ENCODE results near the gene TBCD. TPM values are rescaled to one million over a fixed set of nuclear protein-coding genes. Genes with fewer than 3 reads are reported as not detected.

TBCD gene
- total RNA-seq, 6 experiments from 2014 or later: 47.3 to 67.6 (median 62.5) TPM

DNA sequence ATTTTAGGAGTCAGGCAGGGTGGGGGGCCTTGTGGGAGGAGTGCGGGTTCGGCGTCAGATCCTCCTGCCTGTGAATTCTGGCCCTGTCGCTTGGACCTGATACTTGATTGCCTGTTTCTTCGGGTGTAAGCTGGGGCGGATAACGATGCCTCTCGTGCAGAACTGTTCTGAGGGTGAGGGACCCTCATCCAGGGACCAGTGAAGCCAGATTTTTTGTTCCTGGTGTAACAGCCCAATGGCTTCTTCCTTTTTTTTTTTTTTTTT is 1.3 kb downstream of the TBCD start:
- TF ChIP-seq, protein P1, sequence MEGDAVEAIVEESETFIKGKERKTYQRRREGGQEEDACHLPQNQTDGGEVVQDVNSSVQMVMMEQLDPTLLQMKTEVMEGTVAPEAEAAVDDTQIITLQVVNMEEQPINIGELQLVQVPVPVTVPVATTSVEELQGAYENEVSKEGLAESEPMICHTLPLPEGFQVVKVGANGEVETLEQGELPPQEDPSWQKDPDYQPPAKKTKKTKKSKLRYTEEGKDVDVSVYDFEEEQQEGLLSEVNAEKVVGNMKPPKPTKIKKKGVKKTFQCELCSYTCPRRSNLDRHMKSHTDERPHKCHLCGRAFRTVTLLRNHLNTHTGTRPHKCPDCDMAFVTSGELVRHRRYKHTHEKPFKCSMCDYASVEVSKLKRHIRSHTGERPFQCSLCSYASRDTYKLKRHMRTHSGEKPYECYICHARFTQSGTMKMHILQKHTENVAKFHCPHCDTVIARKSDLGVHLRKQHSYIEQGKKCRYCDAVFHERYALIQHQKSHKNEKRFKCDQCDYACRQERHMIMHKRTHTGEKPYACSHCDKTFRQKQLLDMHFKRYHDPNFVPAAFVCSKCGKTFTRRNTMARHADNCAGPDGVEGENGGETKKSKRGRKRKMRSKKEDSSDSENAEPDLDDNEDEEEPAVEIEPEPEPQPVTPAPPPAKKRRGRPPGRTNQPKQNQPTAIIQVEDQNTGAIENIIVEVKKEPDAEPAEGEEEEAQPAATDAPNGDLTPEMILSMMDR (IDR thresholded peaks at IDR 0.05): no peak
- H3K4me1 Mint-ChIP-seq (ENCODE audit: low read depth): peaks cover 21% of the 10 kb centered on the region
- DNase-seq: no peak
- H3K4me3 Mint-ChIP-seq: peak overlapping the region; percentile 92
- no peaks in the 10 kb centered on the region; the same call in 1 of the 2 replicates for H3K27me3 Mint-ChIP-seq (ENCODE audit: insufficient read depth)
- peaks cover 5% of the 10 kb centered on the region; the same call in 1 of the 2 replicates for H3K36me3 Mint-ChIP-seq (ENCODE audit: low read depth)
- H3K27ac Mint-ChIP-seq: no peak overlapping the region
- H3K9me3 Mint-ChIP-seq: no peaks in the 10 kb centered on the region

DNA sequence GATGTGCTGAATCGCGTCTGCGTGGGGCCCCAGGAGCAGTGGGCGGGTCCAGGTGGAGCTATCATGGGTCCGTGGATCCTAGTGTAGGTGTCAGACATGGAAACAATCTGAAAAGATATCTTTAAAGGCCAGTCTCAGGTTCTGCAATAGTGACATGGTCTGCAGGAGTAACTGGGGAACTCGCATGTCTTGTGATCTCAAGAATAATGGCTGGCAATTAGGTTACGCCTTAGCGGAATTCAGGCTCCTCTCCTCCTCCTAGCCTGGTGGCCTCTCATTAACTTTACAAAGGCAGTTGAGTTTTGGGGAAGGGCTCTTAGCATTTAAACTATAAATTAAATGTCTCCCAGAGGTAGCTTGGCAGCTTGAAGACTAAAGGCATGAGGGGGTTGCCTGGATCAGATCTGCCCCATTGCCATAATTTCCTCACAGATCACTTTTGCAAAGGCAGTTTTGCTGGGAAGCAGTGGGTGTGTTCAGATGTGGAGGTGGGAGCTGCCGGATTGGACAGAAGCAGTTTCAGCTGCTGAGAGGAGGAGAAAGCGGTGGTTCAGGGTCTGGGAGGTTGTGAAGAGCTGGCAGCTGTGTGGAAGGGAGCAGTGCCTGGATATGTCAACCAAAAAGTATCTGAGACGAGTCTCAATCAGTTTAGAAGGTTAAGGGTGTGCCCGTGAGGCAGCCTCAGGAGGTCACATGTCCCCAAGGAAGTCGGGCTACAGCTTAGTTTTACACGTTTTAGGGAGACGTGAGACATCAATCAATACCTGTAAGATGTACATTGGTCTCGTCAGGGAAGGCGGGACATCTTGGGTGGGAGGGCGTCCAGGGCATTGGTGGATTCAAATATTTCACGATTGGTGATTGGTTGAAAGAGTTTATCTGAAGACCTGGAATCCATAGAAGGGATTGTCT is 2.7 kb downstream of the TBCD start:
- Mint-ChIP-seq H3K36me3 (ENCODE audit: low read depth) (no peaks in the 10 kb centered on the region), H3K4me3 (no peak overlapping the region; the same call in 1 of the 2 replicates), H3K4me1 (ENCODE audit: low read depth) (peaks cover 21% of the 10 kb centered on the region), H3K9me3 (no peaks in the 10 kb centered on the region), H3K27ac (peak overlapping the region; percentile 16; the same call in 1 of the 2 replicates), H3K27me3 (ENCODE audit: insufficient read depth) (no peaks in the 10 kb centered on the region; the same call in 1 of the 2 replicates)
- TF ChIP-seq, protein P1 (IDR thresholded peaks at IDR 0.05): no peak
- no peak for DNase-seq

DNA sequence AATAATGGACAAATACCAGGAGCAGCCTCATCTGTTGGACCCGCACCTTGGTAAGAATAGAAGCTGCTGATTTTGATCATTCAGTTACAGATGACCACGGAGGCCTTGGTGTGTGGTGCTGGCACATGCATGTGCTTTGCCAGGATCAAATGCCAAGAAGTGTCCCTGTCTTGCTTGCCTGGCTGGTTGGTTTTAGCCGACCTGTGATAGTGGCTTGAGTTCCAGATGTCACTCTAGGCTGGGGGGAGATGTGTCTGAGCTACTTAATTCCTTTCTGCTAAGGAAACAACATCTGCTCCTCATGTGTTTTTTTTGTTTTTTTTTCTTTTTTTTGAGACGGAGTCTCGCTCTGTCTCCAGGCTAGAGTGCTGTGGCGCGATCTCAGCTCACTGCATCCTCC is 4.3 kb downstream of the TBCD start:
- H3K9me3 Mint-ChIP-seq: no peaks in the 10 kb centered on the region
- TF ChIP-seq, protein P1 (IDR thresholded peaks at IDR 0.05): no peak
- no peak overlapping the region for H3K27ac Mint-ChIP-seq
- H3K4me1 Mint-ChIP-seq (ENCODE audit: low read depth): peaks cover 21% of the 10 kb centered on the region
- DNase-seq: no peak
- H3K4me3 Mint-ChIP-seq: no peak overlapping the region
- H3K36me3 Mint-ChIP-seq (ENCODE audit: low read depth): peaks cover 4% of the 10 kb centered on the region; the same call in 1 of the 2 replicates
- H3K27me3 Mint-ChIP-seq (ENCODE audit: insufficient read depth): no peaks in the 10 kb centered on the region; the same call in 1 of the 2 replicates

DNA sequence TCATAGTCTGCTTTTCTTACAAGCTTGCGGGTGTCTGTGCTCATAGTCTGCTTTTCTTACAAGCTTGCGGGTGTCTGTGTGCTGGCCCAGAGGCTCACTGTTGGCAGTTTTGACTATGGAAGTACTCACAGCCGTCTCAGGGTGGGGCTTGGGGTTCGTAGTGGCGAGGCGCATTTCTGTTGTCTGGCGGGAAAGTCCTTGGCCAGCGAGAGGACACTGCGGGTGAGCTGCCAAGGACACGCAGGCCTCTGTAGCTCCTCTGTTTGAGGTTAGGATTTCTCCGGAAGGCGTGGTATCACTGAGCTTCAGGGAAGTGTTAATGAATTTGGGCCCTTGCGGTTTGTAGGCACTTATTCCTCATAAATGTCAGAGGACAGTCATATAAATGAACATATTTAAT is 13.5 kb downstream of the TBCD start:
- Mint-ChIP-seq H3K36me3 (ENCODE audit: low read depth) (peaks cover 24% of the 10 kb centered on the region; the same call in 1 of the 2 replicates), H3K4me1 (ENCODE audit: low read depth) (no peaks in the 10 kb centered on the region), H3K27ac (no peak overlapping the region), H3K27me3 (ENCODE audit: insufficient read depth) (no peaks in the 10 kb centered on the region), H3K4me3 (no peak overlapping the region), H3K9me3 (no peaks in the 10 kb centered on the region)
- TF ChIP-seq, protein P1 (IDR thresholded peaks at IDR 0.05): no peak
- DNase-seq: no peak

DNA sequence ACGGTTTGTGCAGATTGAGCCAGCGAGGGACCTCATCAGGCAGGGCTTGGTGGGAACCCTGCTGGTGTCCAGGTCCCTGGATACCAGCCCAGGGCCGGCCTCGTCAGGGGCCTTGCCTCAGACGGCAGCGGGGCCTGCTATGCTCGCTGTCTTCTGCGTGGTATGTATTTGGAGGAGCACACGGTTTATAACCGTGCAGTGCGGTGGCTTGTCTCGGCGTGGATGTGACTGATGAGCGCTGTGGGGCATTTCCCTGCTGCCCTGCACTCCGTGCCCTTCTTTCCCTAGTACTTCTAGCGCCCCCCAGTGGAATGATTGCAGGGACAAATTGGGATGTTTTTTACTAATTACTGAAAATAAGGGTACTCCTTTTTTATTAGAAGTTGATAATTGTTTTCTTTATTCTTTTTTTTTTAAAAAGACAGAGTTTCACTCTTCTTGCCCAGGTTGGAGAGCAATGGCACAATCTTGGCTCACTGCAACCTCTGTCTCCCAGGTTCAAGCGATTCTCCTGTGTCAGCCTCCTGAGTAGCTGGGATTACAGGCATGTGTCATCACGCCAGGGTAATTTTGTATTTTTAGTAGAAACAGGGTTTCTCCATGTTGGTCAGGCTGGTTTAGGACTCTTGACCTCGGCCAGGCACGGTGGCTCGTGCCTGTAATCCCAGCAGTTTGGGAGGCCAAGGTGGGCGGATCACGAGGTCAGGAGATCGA is 15.3 kb downstream of the TBCD start:
- DNase-seq: no peak
- Mint-ChIP-seq H3K4me1 (ENCODE audit: low read depth) (peaks cover 6% of the 10 kb centered on the region), H3K4me3 (no peak overlapping the region), H3K27me3 (ENCODE audit: insufficient read depth) (no peaks in the 10 kb centered on the region), H3K27ac (no peak overlapping the region), H3K36me3 (ENCODE audit: low read depth) (peaks cover 22% of the 10 kb centered on the region; the same call in 1 of the 2 replicates), H3K9me3 (no peaks in the 10 kb centered on the region)
- TF ChIP-seq, protein P1 (IDR thresholded peaks at IDR 0.05): peak; percentile 82

Measured in HFFc6 (cell line).